HG03097 (cell line): ENCODE measurements around the gene NDST4.

ENCODE experiments used
- ATAC-seq: cut with Tn5 transposase; IDR thresholded peaks from one replicate; pipeline ENCODE4 v1.9.1; 2021; ENCODE audit not compliant: unreplicated experiment, low FRiP score

NDST4 gene

GRCh38 chr4:115113506-115114106 is at the start of gene NDST4:
Gene NDST4, minus strand, starts transcription at chr4:115113620. Its CDS starts 36,584 bp downstream, at chr4:115077036.
- ATAC-seq: no peak

GRCh38 chr4:115159141-115159540 is 45.7 kb upstream of the NDST4 start:
- no peak for ATAC-seq

- ATAC-seq: no peak
Observed at GRCh38 chr4:115158296-115158695, 44.9 kb upstream of the NDST4 start.

GRCh38 chr4:115154826-115155225 is 41.4 kb upstream of the NDST4 start:
- ATAC-seq: no peak

GRCh38 chr4:115152965-115153364 is 39.5 kb upstream of the NDST4 start:
- ATAC-seq: no peak

GRCh38 chr4:115152081-115152480 is 38.7 kb upstream of the NDST4 start:
- peak; percentile 51 for ATAC-seq

- ATAC-seq: no peak
Observed at GRCh38 chr4:115149106-115149505, 35.7 kb upstream of the NDST4 start.

GRCh38 chr4:115145393-115146160 is 32.2 kb upstream of the NDST4 start:
- ATAC-seq: no peak

GRCh38 chr4:115128037-115128436 is 14.6 kb upstream of the NDST4 start:
- no peak for ATAC-seq

- no peak for ATAC-seq
Observed at GRCh38 chr4:115126491-115126890, 13.1 kb upstream of the NDST4 start.

- ATAC-seq: no peak
Observed at GRCh38 chr4:115121351-115122043, 8.1 kb upstream of the NDST4 start.

GRCh38 chr4:115119804-115120352 is 6.5 kb upstream of the NDST4 start:
- no peak for ATAC-seq

- no peak for ATAC-seq
Observed at GRCh38 chr4:115117651-115118050, 4.2 kb upstream of the NDST4 start.

GRCh38 chr4:115110191-115111181 is 2.9 kb downstream of the NDST4 start:
- no peak for ATAC-seq

- ATAC-seq: no peak
Observed at GRCh38 chr4:115108850-115109249, 4.6 kb downstream of the NDST4 start.

GRCh38 chr4:115107411-115107810 is 6.0 kb downstream of the NDST4 start:
- ATAC-seq: no peak

- no peak for ATAC-seq
Observed at GRCh38 chr4:115101675-115102074, 11.7 kb downstream of the NDST4 start.

GRCh38 chr4:115090483-115091075 is 22.8 kb downstream of the NDST4 start:
- ATAC-seq: no peak

- no peak for ATAC-seq
Observed at GRCh38 chr4:115082633-115083032, 30.8 kb downstream of the NDST4 start.

GRCh38 chr4:115076691-115077090 is 36.7 kb downstream of the NDST4 start:
- ATAC-seq: no peak
